ENCODE data around the gene RPH3AL.

Gene RPH3AL

DNA sequence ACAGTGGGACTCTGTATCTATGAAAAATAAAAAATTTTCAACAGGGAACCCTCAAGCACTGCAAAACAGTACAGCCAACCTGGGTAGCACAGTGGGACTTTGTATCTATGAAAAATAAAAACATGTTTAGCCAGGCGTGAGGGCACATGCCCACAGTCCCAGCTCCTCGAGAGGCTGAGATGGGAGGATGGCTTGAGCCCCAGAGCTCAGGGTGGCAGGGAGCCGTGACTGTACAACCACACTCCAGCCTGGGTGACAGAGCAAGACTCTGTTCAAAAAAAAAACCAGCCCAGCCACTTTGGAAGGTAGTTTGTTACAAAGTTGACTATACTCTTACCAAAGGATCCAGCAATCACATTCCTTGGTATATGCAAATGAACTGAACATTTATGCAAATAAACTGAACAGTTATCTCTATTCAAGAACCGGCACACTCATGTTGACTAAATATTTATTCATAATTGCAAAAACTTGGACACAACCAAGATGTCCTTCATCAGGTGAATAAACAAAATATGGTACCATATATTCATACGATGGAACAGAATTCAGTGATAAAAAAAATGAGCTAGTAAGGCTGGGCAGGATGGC lies 5.2 kb downstream of the RPH3AL start:
- H3K36me3 Mint-ChIP-seq (ENCODE audit: low read depth): peaks cover 5% of the 10 kb centered on the region
- H3K27me3 Mint-ChIP-seq (ENCODE audit: low read depth): peaks cover 2% of the 10 kb centered on the region
- no peak overlapping the region for H3K4me3 Mint-ChIP-seq
- no peak overlapping the region for H3K27ac Mint-ChIP-seq
- H3K9me3 Mint-ChIP-seq: peaks cover 3% of the 10 kb centered on the region
- TF ChIP-seq, protein P1, sequence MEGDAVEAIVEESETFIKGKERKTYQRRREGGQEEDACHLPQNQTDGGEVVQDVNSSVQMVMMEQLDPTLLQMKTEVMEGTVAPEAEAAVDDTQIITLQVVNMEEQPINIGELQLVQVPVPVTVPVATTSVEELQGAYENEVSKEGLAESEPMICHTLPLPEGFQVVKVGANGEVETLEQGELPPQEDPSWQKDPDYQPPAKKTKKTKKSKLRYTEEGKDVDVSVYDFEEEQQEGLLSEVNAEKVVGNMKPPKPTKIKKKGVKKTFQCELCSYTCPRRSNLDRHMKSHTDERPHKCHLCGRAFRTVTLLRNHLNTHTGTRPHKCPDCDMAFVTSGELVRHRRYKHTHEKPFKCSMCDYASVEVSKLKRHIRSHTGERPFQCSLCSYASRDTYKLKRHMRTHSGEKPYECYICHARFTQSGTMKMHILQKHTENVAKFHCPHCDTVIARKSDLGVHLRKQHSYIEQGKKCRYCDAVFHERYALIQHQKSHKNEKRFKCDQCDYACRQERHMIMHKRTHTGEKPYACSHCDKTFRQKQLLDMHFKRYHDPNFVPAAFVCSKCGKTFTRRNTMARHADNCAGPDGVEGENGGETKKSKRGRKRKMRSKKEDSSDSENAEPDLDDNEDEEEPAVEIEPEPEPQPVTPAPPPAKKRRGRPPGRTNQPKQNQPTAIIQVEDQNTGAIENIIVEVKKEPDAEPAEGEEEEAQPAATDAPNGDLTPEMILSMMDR (IDR thresholded peaks at IDR 0.05; ENCODE audit: unreplicated experiment in 3 of 3): no peak
- peaks cover 32% of the 10 kb centered on the region for H3K4me1 Mint-ChIP-seq

DNA sequence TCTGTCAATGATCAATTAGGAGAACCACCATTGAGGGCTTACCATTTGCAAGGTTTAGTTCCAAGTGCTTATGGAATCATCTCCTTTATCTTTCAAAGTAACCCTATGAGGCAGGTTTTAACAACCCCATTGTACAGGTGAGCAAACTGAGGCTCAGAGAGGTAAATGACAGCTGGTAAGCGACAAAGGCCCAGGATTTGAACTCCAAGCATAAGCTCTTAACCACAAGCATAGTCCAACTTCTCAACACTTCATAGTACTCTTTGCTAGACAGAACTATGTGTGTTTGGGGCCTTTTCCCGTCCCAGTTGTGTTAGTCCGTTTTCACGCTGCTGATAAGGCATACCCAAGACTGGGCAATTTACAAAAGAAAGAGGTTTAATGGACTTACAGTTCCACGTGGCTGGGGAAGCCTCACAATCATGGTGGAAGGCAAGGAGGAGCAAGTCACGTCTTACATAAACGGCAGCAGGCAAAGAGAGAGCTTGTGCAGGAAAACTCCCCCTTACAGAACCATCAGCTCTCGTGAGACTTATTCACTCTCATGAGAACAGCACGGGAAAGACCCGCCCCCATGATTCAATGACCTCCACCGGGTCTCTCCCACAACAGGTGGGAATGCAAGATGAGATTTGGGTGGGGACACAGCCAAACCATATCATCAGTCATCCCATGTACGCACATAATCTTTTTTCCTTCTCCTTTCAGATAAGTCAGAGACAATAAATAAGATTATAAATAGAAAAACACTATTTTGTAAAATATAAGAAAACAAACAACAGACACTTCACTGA lies 6.4 kb downstream of the RPH3AL start:
- H3K4me1 Mint-ChIP-seq: peaks cover 22% of the 10 kb centered on the region
- H3K36me3 Mint-ChIP-seq (ENCODE audit: low read depth): peaks cover 5% of the 10 kb centered on the region
- H3K27ac Mint-ChIP-seq: no peak overlapping the region
- TF ChIP-seq, protein P1 (IDR thresholded peaks at IDR 0.05; ENCODE audit: unreplicated experiment in 3 of 3): no peak
- H3K9me3 Mint-ChIP-seq: peaks cover 3% of the 10 kb centered on the region
- H3K4me3 Mint-ChIP-seq: no peak overlapping the region
- H3K27me3 Mint-ChIP-seq (ENCODE audit: low read depth): peaks cover 6% of the 10 kb centered on the region

DNA sequence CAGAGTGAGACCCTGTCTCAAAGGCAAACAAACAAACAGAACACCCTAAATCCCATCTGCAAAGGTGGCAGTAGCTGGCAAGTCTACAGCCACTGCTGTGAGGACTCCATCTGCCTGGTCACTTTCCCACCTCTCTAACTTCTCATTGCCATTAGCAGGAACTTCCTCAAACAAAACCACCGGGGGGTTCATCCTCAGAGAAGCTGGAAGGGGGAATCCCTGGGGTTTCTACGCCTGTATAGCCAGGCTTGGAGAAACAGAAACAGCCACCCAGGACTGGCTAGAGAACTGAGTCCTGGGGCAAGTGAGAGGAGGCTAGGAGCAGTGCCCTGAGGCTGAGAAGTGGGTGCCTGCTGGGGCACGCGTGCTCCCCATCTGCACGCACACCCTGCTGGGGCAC lies 7.3 kb downstream of the RPH3AL start:
- H3K4me3 Mint-ChIP-seq: no peak overlapping the region
- peaks cover 5% of the 10 kb centered on the region for H3K36me3 Mint-ChIP-seq (ENCODE audit: low read depth)
- peaks cover 3% of the 10 kb centered on the region for H3K9me3 Mint-ChIP-seq
- H3K27me3 Mint-ChIP-seq (ENCODE audit: low read depth): peaks cover 9% of the 10 kb centered on the region
- no peak overlapping the region for H3K27ac Mint-ChIP-seq
- H3K4me1 Mint-ChIP-seq: peaks cover 19% of the 10 kb centered on the region
- TF ChIP-seq, protein P1 (IDR thresholded peaks at IDR 0.05; ENCODE audit: unreplicated experiment in 3 of 3): no peak

DNA sequence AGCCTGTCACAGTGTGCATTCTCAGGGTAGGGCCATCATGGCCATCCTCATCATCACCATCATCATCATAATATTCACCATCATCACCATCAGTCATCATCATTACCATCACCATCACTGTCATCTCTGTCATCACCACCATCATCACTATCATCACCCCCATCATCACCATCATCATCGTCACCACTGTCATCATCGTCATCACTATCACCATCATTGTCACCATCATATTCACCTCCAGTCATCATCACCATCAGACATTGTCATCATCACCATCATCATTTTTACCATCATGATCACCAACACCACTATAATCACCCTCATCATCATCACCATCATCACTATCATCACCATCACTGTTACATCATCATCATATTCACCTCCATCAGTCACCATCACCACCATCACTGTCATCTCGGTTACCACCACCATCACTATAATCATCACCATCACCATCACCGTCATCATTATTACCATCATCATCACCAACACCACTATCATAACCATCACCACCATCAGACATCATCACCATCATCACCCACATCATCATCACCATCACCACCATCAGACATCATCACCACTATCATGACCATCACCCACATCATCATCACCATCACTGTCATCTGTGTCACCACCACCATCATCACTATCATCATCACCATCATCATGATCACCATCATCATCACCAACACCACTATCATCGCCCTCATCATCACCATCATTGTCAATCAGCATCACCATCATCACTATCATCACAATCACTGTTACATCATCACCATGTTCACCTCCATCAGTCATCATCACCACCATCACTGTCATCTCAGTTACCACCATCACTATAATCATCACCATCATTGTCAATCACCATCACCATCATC lies 8.5 kb downstream of the RPH3AL start:
- Mint-ChIP-seq H3K36me3 (ENCODE audit: low read depth) (peaks cover 5% of the 10 kb centered on the region), H3K27me3 (ENCODE audit: low read depth) (peaks cover 9% of the 10 kb centered on the region), H3K27ac (peak overlapping the region in 1 of 3 experiments; percentile 12), H3K4me3 (no peak overlapping the region), H3K4me1 (peaks cover 14% of the 10 kb centered on the region), H3K9me3 (peaks cover 3% of the 10 kb centered on the region)
- TF ChIP-seq, protein P1 (IDR thresholded peaks at IDR 0.05; ENCODE audit: unreplicated experiment in 3 of 3): no peak

DNA sequence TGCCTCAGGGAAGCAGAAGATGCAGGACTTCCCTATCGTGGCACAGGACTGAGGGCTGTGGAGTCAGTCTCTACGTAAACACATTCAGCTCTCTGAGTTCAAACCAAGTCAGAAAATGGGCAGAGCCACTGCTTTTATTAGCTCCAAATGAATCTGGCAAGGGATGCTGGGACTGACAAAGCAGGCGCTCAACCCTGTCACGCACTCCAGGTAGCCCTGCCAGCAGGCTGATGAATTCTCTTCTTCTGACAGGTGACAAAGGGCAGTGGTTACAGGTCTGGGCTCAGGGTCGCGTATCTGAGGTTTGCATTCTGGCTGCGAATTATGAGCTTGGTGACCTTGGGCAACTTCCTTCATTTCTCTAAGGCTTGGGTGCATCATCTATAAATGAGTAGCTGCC lies 9.4 kb downstream of the RPH3AL start:
- no peak overlapping the region for H3K4me3 Mint-ChIP-seq
- H3K4me1 Mint-ChIP-seq: peaks cover 15% of the 10 kb centered on the region
- H3K36me3 Mint-ChIP-seq (ENCODE audit: low read depth): peaks cover 5% of the 10 kb centered on the region
- H3K27ac Mint-ChIP-seq: peak overlapping the region in 1 of 3 experiments; percentile 20
- TF ChIP-seq, protein P1 (IDR thresholded peaks at IDR 0.05; ENCODE audit: unreplicated experiment in 3 of 3): no peak
- peaks cover 9% of the 10 kb centered on the region for H3K27me3 Mint-ChIP-seq (ENCODE audit: low read depth)
- peaks cover 3% of the 10 kb centered on the region for H3K9me3 Mint-ChIP-seq
